Kasumi-1 (cell line): ENCODE data around the gene RBM24.

ENCODE experiments used
- DNase-seq, 2 experiments: peaks; one replicate each; lab custom pipeline; 2025; lab: John Stamatoyannopoulos, UW

RBM24 gene

DNA sequence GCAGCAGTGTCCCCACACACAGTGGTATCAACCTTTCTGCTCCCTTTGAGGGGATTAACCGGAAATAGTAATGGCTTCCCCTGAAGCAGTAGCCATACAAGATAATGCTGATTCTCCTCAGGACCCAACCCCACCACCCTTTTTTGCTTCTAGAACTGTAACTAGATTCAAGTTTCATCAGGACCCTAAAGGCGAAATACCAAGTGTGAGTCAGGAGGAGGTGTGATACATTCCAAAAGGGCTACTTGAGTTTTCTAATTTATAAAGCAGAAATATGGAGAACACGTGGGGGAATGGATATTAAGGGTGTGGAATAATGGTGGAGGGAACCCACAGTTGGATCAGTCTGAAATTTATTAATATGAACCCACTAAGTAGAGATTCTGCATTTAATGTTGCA is 60.7 kb downstream of the RBM24 start:
- DNase-seq, result no peak

GRCh38 chr6:17343215-17343614 is 62.1 kb downstream of the RBM24 start:
- no peak for DNase-seq
